GM23338 (cell line): Measurements from ENCODE around the gene AIG1. TPM values are rescaled to one million over a fixed set of nuclear protein-coding genes. Genes with fewer than 3 reads are reported as not detected.

Experiments
- ATAC-seq: fragments of 200-7000 bp; cut with Tn5 transposase; 3 replicates; pipeline ENCODE4 v1.9.1; 2020
- DNase-seq: peaks from one replicate; pipeline ENCODE4 v3.0.0-alpha.2; 2015; ENCODE audit warnings: low spot score
- H2AFZ ChIP-seq: fragments of 200-600 bp; sonication (generic); 2 replicates; pipeline ENCODE4 v1.8.0; 2016; ENCODE audit warnings: antibody characterized with exemption, mild to moderate bottlenecking, moderate library complexity
- H3F3A ChIP-seq: fragments of 200-600 bp; sonication (generic); replicated peaks from 2 replicates; pipeline ENCODE4 v1.8.0; 2017; ENCODE audit warnings: antibody characterized with exemption, mixed run types, low read depth
- H3K27ac ChIP-seq: fragments of 200-600 bp; sonication (generic); 2 replicates; pipeline ENCODE4 v1.6.1; 2016; ENCODE audit warnings: low read depth
- H3K27me3 ChIP-seq: fragments of 200-600 bp; sonication (generic); 2 replicates; pipeline ENCODE4 v1.8.0; 2016; ENCODE audit warnings: mild to moderate bottlenecking, mixed run types, moderate library complexity; ENCODE audit not compliant: insufficient read depth
- H3K36me3 ChIP-seq: fragments of 200-600 bp; sonication (generic); 2 replicates; pipeline ENCODE4 v1.8.0; 2016; ENCODE audit warnings: mild to moderate bottlenecking; ENCODE audit not compliant: insufficient read depth
- H3K4me1 ChIP-seq: fragments of 200-600 bp; sonication (generic); 2 replicates; pipeline ENCODE4 v1.8.0; 2016; ENCODE audit warnings: mild to moderate bottlenecking, moderate library complexity; ENCODE audit not compliant: insufficient read depth
- H3K4me2 ChIP-seq: fragments of 200-600 bp; sonication (generic); 2 replicates; pipeline ENCODE4 v1.7.1; 2017; ENCODE audit warnings: mixed run types
- H3K4me3 ChIP-seq: fragments of 200-600 bp; sonication (generic); 2 replicates; pipeline ENCODE4 v1.6.1; 2016; ENCODE audit warnings: mixed run types
- H3K79me2 ChIP-seq: fragments of 200-600 bp; sonication (generic); replicated peaks from 2 replicates; pipeline ENCODE4 v1.8.0; 2017; ENCODE audit warnings: mild to moderate bottlenecking; ENCODE audit not compliant: insufficient read depth
- H3K9me2 ChIP-seq: fragments of 200-600 bp; sonication (generic); 2 replicates; pipeline ENCODE4 v1.8.0; 2017; ENCODE audit not compliant: insufficient read depth
- H4K20me1 ChIP-seq: fragments of 200-600 bp; sonication (generic); replicated peaks from 2 replicates; pipeline ENCODE4 v1.8.0; 2017; ENCODE audit warnings: mild to moderate bottlenecking; ENCODE audit not compliant: insufficient read depth
- H3K27ac Mint-ChIP-seq: 2 replicates; pipeline ENCODE4 v1.8.0; 2020; ENCODE audit warnings: inconsistent platforms, mild to moderate bottlenecking, moderate library complexity, mixed read lengths
- H3K27me3 Mint-ChIP-seq: 3 replicates; pipeline ENCODE4 v1.8.0; 2022; ENCODE audit warnings: low read depth, mild to moderate bottlenecking, moderate library complexity, mixed read lengths, inconsistent platforms; ENCODE audit not compliant: insufficient read depth, poor library complexity
- H3K36me3 Mint-ChIP-seq: 3 replicates; pipeline ENCODE4 v1.8.0; 2021; ENCODE audit warnings: low read depth, mild to moderate bottlenecking, inconsistent platforms, moderate library complexity, mixed read lengths
- H3K4me1 Mint-ChIP-seq: 3 replicates; pipeline ENCODE4 v1.8.0; 2020; ENCODE audit warnings: mild to moderate bottlenecking, inconsistent platforms, mixed read lengths
- H3K4me3 Mint-ChIP-seq: 3 replicates; pipeline ENCODE4 v1.8.0; 2021; ENCODE audit warnings: moderate library complexity, mild to moderate bottlenecking, inconsistent platforms, mixed read lengths
- H3K9me3 Mint-ChIP-seq: 3 replicates; pipeline ENCODE4 v1.8.0; 2020; ENCODE audit warnings: moderate library complexity, mild to moderate bottlenecking, inconsistent platforms, mixed read lengths
- CREB1 ChIP-seq: fragments of 250-450 bp; sonication (Bioruptor Pico); IDR thresholded peaks from 2 replicates; pipeline ENCODE4 v1.5.0; 2020; ENCODE audit warnings: low read depth, mild to moderate bottlenecking, moderate library complexity
- CTCF ChIP-seq, 2 experiments: fragments of 200-600 bp in 1 of 2; sonication (generic) in 1 of 2; conservative IDR thresholded peaks; 2 replicates each; pipeline versions ENCODE4 v1.5.1 to v1.6.1; 2016 to 2017; ENCODE audit warnings: antibody characterized with exemption in 2 of 2, low read depth in 2 of 2, mild to moderate bottlenecking in 2 of 2, moderate library complexity in 1 of 2
- ETS1 ChIP-seq: IDR thresholded peaks from 2 replicates; pipeline ENCODE4 v1.6.1; 2016; ENCODE audit warnings: antibody characterized with exemption
- EZH2 ChIP-seq: fragments of 200-600 bp; sonication (generic); IDR thresholded peaks from one replicate; pipeline ENCODE4 v1.8.0; 2017; ENCODE audit warnings: antibody characterized with exemption, mild to moderate bottlenecking, low read depth; ENCODE audit not compliant: unreplicated experiment
- JUNB ChIP-seq: IDR thresholded peaks from one replicate; pipeline ENCODE4 v1.6.1; 2016; ENCODE audit warnings: antibody characterized with exemption; ENCODE audit not compliant: unreplicated experiment
- NANOG ChIP-seq: IDR thresholded peaks from 2 replicates; pipeline ENCODE4 v1.6.1; 2016; ENCODE audit warnings: antibody characterized with exemption, borderline replicate concordance
- POLR2AphosphoS5 ChIP-seq: IDR thresholded peaks from 2 replicates; pipeline ENCODE4 v1.6.1; 2016; ENCODE audit warnings: antibody characterized with exemption, low read depth
- REST ChIP-seq: IDR thresholded peaks from one replicate; pipeline ENCODE4 v1.6.1; 2018; ENCODE audit warnings: antibody characterized with exemption; ENCODE audit not compliant: unreplicated experiment
- STAT1 ChIP-seq: IDR thresholded peaks from one replicate; pipeline ENCODE4 v1.6.1; 2016; ENCODE audit warnings: antibody characterized with exemption; ENCODE audit not compliant: unreplicated experiment
- ZNF114 ChIP-seq: fragments of 250-450 bp; sonication (Bioruptor Pico); IDR thresholded peaks from 2 replicates; pipeline ENCODE4 v1.5.0; 2020; ENCODE audit warnings: mild to moderate bottlenecking, moderate library complexity
- ZNF331 ChIP-seq: fragments of 250-450 bp; sonication (Bioruptor Pico); IDR thresholded peaks from 2 replicates; pipeline ENCODE4 v1.5.0; 2020; ENCODE audit warnings: low read depth, mild to moderate bottlenecking, moderate library complexity
- polyA plus RNA-seq: library from polyadenylated mRNA; unstranded; fragments of >200 nt; fragmentation: Nextera tagmentation; extraction: Ambion mirVana; gene quantifications from 2 replicates; pipeline ENCODE4 v1.2.1, GENCODE V29; 2016
- total RNA-seq: library from RNA; depleted of rRNA; stranded (reverse); fragments of >200 nt; shearing (Covaris generic); gene quantifications from 2 replicates; pipeline ENCODE4 v1.2.3, GENCODE V29; 2014

The AIG1 gene
- total and polyA plus RNA-seq, 2 experiments from 2014 or later, result 65.2 to 88.4 TPM

GRCh38 chr6:143183666-143184065 lies 123.0 kb downstream of the AIG1 start:
- Histone ChIP-seq H3K27ac (no peak overlapping the region), H3K4me2 (no peak overlapping the region), H2AFZ (no peak overlapping the region), H3F3A (no peaks in the 10 kb centered on the region), H3K4me1 (no peaks in the 10 kb centered on the region), H4K20me1 (no peaks in the 10 kb centered on the region), H3K27me3 (no peaks in the 10 kb centered on the region), H3K9me2 (no peaks in the 10 kb centered on the region), H3K36me3 (no peaks in the 10 kb centered on the region), H3K4me3 (no peak overlapping the region), H3K79me2 (no peaks in the 10 kb centered on the region)
- no peak for ATAC-seq
- H3K4me3 Mint-ChIP-seq, result no peak overlapping the region
- H3K36me3 Mint-ChIP-seq, result peaks cover 5% of the 10 kb centered on the region; the same call in 2 of the 3 replicates
- peaks cover 3% of the 10 kb centered on the region for H3K27me3 Mint-ChIP-seq
- no peak overlapping the region for H3K27ac Mint-ChIP-seq
- TF ChIP-seq ZNF331 (CRISPR knock-in tag), result no peak
- no peak for TF ChIP-seq ETS1
- TF ChIP-seq CTCF (conservative IDR thresholded peaks at IDR 0.05; ENCODE audit: low read depth in 2 of 2), result no peak
- no peak for TF ChIP-seq CREB1
- no peak for TF ChIP-seq REST
- no peak for TF ChIP-seq NANOG
- TF ChIP-seq EZH2, result no peak
- DNase-seq, result no peak
- peaks cover 7% of the 10 kb centered on the region; the same call in 2 of the 3 replicates for H3K4me1 Mint-ChIP-seq
- no peaks in the 10 kb centered on the region for H3K9me3 Mint-ChIP-seq

- Histone ChIP-seq H4K20me1 (no peaks in the 10 kb centered on the region), H3K4me2 (no peak overlapping the region), H3K36me3 (no peaks in the 10 kb centered on the region), H3K4me1 (no peaks in the 10 kb centered on the region), H2AFZ (no peak overlapping the region), H3K27me3 (no peaks in the 10 kb centered on the region), H3F3A (no peaks in the 10 kb centered on the region), H3K79me2 (no peaks in the 10 kb centered on the region), H3K9me2 (no peaks in the 10 kb centered on the region), H3K4me3 (no peak overlapping the region), H3K27ac (no peak overlapping the region)
- Mint-ChIP-seq H3K27ac (no peak overlapping the region), H3K27me3 (peaks cover 3% of the 10 kb centered on the region), H3K4me1 (no peaks in the 10 kb centered on the region), H3K4me3 (no peak overlapping the region), H3K9me3 (no peaks in the 10 kb centered on the region), H3K36me3 (peaks cover 5% of the 10 kb centered on the region; the same call in 2 of the 3 replicates)
- TF ChIP-seq CREB1 (no peak), NANOG (no peak), STAT1 (no peak), CTCF (conservative IDR thresholded peaks at IDR 0.05; ENCODE audit: low read depth in 2 of 2) (no peak), JUNB (no peak), ZNF331 (CRISPR knock-in tag) (no peak), REST (no peak), POLR2AphosphoS5 (no peak), EZH2 (no peak), ZNF114 (CRISPR knock-in tag) (no peak)
- ATAC-seq (no peak), DNase-seq (no peak)
Measured at GRCh38 chr6:143185288-143185687, 124.6 kb downstream of the AIG1 start.
